ENCODE results near the gene ZBTB43.

- TF ChIP-seq ATF3 (IDR thresholded peaks at IDR 0.05) (no peak), TAF1 (conservative IDR thresholded peaks at IDR 0.05) (no peak), RAD21 (IDR thresholded peaks at IDR 0.05) (no peak), CTCF (IDR thresholded peaks at IDR 0.05; ENCODE audit: low read depth, low read length, missing input control) (no peak), JUND (IDR thresholded peaks at IDR 0.05) (no peak), YY1 (IDR thresholded peaks at IDR 0.05) (no peak)
Observed at GRCh38 chr9:126880226-126880946, 75.5 kb downstream of the ZBTB43 start.
